Esophagus squamous epithelium (tissue), 5 donors: ENCODE data around the gene ETV1. TPM values are rescaled to one million over a fixed set of nuclear protein-coding genes. Genes with fewer than 3 reads are reported as not detected.

Experiments used
- DNase-seq: peaks from one replicate; lab custom pipeline; 2025; lab: John Stamatoyannopoulos, UW
- H3K27ac ChIP-seq, 4 donors: fragments of 200-600 bp; sonication (generic); one replicate each; pipeline ENCODE4 v1.5.1; 2016 to 2019; ENCODE audit warnings: mild to moderate bottlenecking in 1 of 4
- H3K27me3 ChIP-seq, 4 donors: fragments of 200-600 bp; sonication (generic); 1 replicate in 3 of 4; 2 replicates in 1 of 4; pipeline versions ENCODE4 v1.5.1 to v1.6.0; 2017 to 2021; ENCODE audit warnings: antibody characterized with exemption in 1 of 4
- H3K36me3 ChIP-seq, 3 donors: fragments of 200-600 bp; sonication (generic); one replicate each; pipeline ENCODE4 v1.5.1; 2016 to 2019
- H3K4me1 ChIP-seq, 3 donors: fragments of 200-600 bp; sonication (generic); one replicate each; pipeline ENCODE4 v1.5.1; 2017 to 2019
- H3K4me3 ChIP-seq, 4 donors: fragments of 200-600 bp; sonication (generic); 1 replicate in 3 of 4; 2 replicates in 1 of 4; pipeline ENCODE4 v1.5.1; 2016 to 2019; ENCODE audit warnings: mild to moderate bottlenecking in 2 of 4, moderate library complexity in 1 of 4
- H3K9me3 ChIP-seq, 3 donors: fragments of 200-600 bp; sonication (generic); one replicate each; pipeline ENCODE4 v1.5.1; 2016 to 2019
- CTCF ChIP-seq, 6 experiments: fragments of 450-650 bp in 4 of 6; fragments of 200-600 bp in 2 of 6; sonication (generic) in 2 of 6; IDR thresholded peaks; one replicate each; pipeline ENCODE4 v1.5.1; 2016 to 2019; ENCODE audit warnings: antibody characterized with exemption in 6 of 6, mild to moderate bottlenecking in 4 of 6, moderate library complexity in 4 of 6
- POLR2A ChIP-seq, 4 donors: fragments of 450-650 bp; IDR thresholded peaks; one replicate each; pipeline ENCODE4 v1.6.1; 2017; ENCODE audit warnings: antibody characterized with exemption in 4 of 4, mild to moderate bottlenecking in 4 of 4, moderate library complexity in 3 of 4
- WGBS, 2 donors: methylation state at CpG; one replicate each; pipeline ENCODE4 v1.1.5; 2018; 5-methylcytosine and 5-hydroxymethylcytosine counted together
- intact Hi-C: fragments of 100-400 bp; cut with DNase I; formaldehyde crosslinking; loops from one replicate; pipeline ENCODE4 v1.15.0; 2022
- total RNA-seq, 4 donors: library from RNA; depleted of rRNA; stranded (reverse); fragments of >200 nt; gene quantifications; one replicate each; pipeline ENCODE4 v1.1.0, GENCODE V29; 2016
- donor health status: DM: yes; HTN: yes; CAD: no.

Gene ETV1
- total RNA-seq, 4 donors from 2014 or later: 0.27 to 10.0 (median 1.6) TPM

- TF ChIP-seq CTCF (IDR thresholded peaks at IDR 0.05) (no peak), POLR2A (IDR thresholded peaks at IDR 0.05) (no peak)
- no peaks in the 10 kb centered on the region for H3K36me3 ChIP-seq
- peaks cover 0 to 10% (median 0%) of the 10 kb centered on the region in 3 donors for H3K4me1 ChIP-seq
- 60 to 62% methylated on average over 2 of the region's 2 CpGs for WGBS, 2 donors
- no peak for DNase-seq
- no peak overlapping the region for H3K27ac ChIP-seq
- intact Hi-C loops: no loop called here
- no peaks in the 10 kb centered on the region for H3K27me3 ChIP-seq
- H3K4me3 ChIP-seq: no peak overlapping the region
- H3K9me3 ChIP-seq: no peaks in the 10 kb centered on the region
These were observed 73.6 kb downstream of the ETV1 start for GRCh38 chr7:13915891-13916290.

GRCh38 chr7:13912715-13913278, 76.7 kb downstream of the ETV1 start:
- H3K4me3 ChIP-seq: no peak overlapping the region
- H3K27me3 ChIP-seq: no peaks in the 10 kb centered on the region
- no peaks in the 10 kb centered on the region for H3K4me1 ChIP-seq
- H3K27ac ChIP-seq: no peak overlapping the region
- no peaks in the 10 kb centered on the region for H3K9me3 ChIP-seq
- no peaks in the 10 kb centered on the region for H3K36me3 ChIP-seq
- no peak for DNase-seq
- intact Hi-C loops: no loop called here
- WGBS, 2 donors: 51 to 56% methylated on average over 4 of the region's 4 CpGs
- TF ChIP-seq POLR2A (IDR thresholded peaks at IDR 0.05) (no peak), CTCF (IDR thresholded peaks at IDR 0.05) (no peak)

GRCh38 chr7:13911909-13912308, 77.6 kb downstream of the ETV1 start:
- no peak for TF ChIP-seq CTCF (IDR thresholded peaks at IDR 0.05)
- TF ChIP-seq POLR2A (IDR thresholded peaks at IDR 0.05): no peak
- Histone ChIP-seq H3K4me1 (no peaks in the 10 kb centered on the region), H3K27me3 (no peaks in the 10 kb centered on the region), H3K36me3 (no peaks in the 10 kb centered on the region), H3K4me3 (no peak overlapping the region), H3K9me3 (no peaks in the 10 kb centered on the region), H3K27ac (no peak overlapping the region)
- intact Hi-C loops: no loop called here
- DNase-seq: no peak
- 69 to 84% methylated on average over 2 of the region's 2 CpGs for WGBS, 2 donors

GRCh38 chr7:13910805-13911551, 78.5 kb downstream of the ETV1 start:
- Histone ChIP-seq H3K36me3 (no peaks in the 10 kb centered on the region), H3K4me3 (no peak overlapping the region), H3K4me1 (no peaks in the 10 kb centered on the region), H3K9me3 (no peaks in the 10 kb centered on the region), H3K27ac (no peak overlapping the region), H3K27me3 (no peaks in the 10 kb centered on the region)
- intact Hi-C loops: no loop called here
- 60 to 72% methylated on average over 8 of the region's 8 CpGs for WGBS, 2 donors
- TF ChIP-seq POLR2A (IDR thresholded peaks at IDR 0.05) (no peak), CTCF (IDR thresholded peaks at IDR 0.05) (no peak)
- no peak for DNase-seq

GRCh38 chr7:13908667-13909397, 80.6 kb downstream of the ETV1 start:
- WGBS, 2 donors: 69 to 76% methylated on average over 8 of the region's 8 CpGs
- H3K4me3 ChIP-seq: no peak overlapping the region
- DNase-seq: no peak
- H3K36me3 ChIP-seq: no peaks in the 10 kb centered on the region
- H3K9me3 ChIP-seq: no peaks in the 10 kb centered on the region
- no peak overlapping the region for H3K27ac ChIP-seq
- peaks cover 0 to 6% (median 0%) of the 10 kb centered on the region in 3 donors for H3K4me1 ChIP-seq
- intact Hi-C loops: no loop called here
- no peaks in the 10 kb centered on the region for H3K27me3 ChIP-seq
- TF ChIP-seq POLR2A (IDR thresholded peaks at IDR 0.05): no peak
- TF ChIP-seq CTCF (IDR thresholded peaks at IDR 0.05): no peak
